Neutrophil (primary cell): ENCODE measurements around the gene PRRG4.

Source experiments
- H3K27ac ChIP-seq: fragments of 200-600 bp; sonication (generic); 2 replicates; pipeline ENCODE4 v1.5.1; 2016; ENCODE audit warnings: mild to moderate bottlenecking, moderate library complexity
- H3K27me3 ChIP-seq: fragments of 200-600 bp; sonication (generic); 2 replicates; pipeline ENCODE4 v1.6.0; 2016; ENCODE audit warnings: mild to moderate bottlenecking
- H3K36me3 ChIP-seq: fragments of 200-600 bp; sonication (generic); 2 replicates; pipeline ENCODE4 v1.5.1; 2017
- H3K4me1 ChIP-seq, 2 experiments: fragments of 200-600 bp in 1 of 2; sonication (generic) in 1 of 2; 1 replicate in 1 of 2; 2 replicates in 1 of 2; pipeline versions ENCODE4 v1.5.1 to v1.6.1; 2013 to 2016; ENCODE audit warnings: low read depth in 1 of 2, low read length in 1 of 2, mild to moderate bottlenecking in 1 of 2, moderate library complexity in 1 of 2; ENCODE audit not compliant: control insufficient read depth in 1 of 2, insufficient read depth in 1 of 2
- H3K4me3 ChIP-seq, 2 experiments: fragments of 200-600 bp in 1 of 2; sonication (generic) in 1 of 2; 1 replicate in 1 of 2; 2 replicates in 1 of 2; pipeline ENCODE4 v1.5.1; 2013 to 2016; ENCODE audit warnings: low read depth in 1 of 2, low read length in 1 of 2, mild to moderate bottlenecking in 1 of 2, moderate library complexity in 1 of 2
- H3K9me3 ChIP-seq: fragments of 200-600 bp; sonication (generic); 2 replicates; pipeline ENCODE4 v1.5.1; 2016
- TF ChIP-seq, protein P1 (sequence below): fragments of 200-600 bp; sonication (generic); IDR thresholded peaks from 2 replicates; pipeline ENCODE4 v1.5.1; 2016; ENCODE audit warnings: antibody characterized with exemption

PRRG4 gene

DNA sequence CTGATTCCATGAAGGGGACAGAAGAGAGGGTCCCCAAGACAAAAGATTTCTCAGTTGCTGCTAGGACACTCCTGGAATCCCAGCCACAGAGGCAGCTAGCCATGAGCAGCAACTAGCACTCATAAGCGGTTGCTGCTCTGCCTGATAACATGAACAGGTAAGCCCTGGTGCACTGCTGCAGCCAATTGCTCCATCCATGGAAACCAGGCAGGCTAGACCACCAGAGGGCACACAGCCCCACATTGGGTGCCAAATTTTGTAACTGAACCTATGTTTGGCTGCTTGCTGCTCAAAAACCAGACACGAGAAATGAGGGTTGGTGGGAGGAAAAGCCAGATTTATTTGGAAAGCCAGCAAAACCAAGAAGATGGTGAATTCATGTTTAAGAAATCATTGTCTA is 40.9 kb downstream of the PRRG4 start:
- TF ChIP-seq, protein P1, sequence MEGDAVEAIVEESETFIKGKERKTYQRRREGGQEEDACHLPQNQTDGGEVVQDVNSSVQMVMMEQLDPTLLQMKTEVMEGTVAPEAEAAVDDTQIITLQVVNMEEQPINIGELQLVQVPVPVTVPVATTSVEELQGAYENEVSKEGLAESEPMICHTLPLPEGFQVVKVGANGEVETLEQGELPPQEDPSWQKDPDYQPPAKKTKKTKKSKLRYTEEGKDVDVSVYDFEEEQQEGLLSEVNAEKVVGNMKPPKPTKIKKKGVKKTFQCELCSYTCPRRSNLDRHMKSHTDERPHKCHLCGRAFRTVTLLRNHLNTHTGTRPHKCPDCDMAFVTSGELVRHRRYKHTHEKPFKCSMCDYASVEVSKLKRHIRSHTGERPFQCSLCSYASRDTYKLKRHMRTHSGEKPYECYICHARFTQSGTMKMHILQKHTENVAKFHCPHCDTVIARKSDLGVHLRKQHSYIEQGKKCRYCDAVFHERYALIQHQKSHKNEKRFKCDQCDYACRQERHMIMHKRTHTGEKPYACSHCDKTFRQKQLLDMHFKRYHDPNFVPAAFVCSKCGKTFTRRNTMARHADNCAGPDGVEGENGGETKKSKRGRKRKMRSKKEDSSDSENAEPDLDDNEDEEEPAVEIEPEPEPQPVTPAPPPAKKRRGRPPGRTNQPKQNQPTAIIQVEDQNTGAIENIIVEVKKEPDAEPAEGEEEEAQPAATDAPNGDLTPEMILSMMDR: no peak

DNA sequence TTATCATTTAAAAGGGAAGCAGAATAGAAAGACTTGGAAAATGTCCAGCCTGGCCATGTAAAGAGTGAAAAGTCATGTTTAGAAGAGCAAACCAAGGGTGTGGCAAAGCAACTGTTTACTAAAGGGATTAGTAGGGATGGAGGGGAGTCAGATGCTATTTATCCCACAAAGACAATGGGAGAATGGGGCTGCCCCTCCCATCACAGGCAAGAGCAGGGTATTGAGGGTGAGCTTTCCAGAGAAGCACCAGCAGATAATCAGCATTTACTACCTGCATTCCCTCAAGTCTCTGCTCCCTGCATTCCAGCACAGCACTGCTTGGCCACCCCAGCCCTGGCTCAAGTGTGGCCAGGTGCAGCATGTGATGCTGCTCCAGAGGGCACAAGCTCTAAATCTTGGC is 44.4 kb downstream of the PRRG4 start:
- no peaks in the 10 kb centered on the region for H3K36me3 ChIP-seq
- no peaks in the 10 kb centered on the region for H3K27me3 ChIP-seq
- H3K27ac ChIP-seq: no peak overlapping the region
- H3K4me3 ChIP-seq: no peak overlapping the region
- no peaks in the 10 kb centered on the region for H3K9me3 ChIP-seq
- TF ChIP-seq, protein P1: no peak
- H3K4me1 ChIP-seq: no peaks in the 10 kb centered on the region

More for the DNA sequence above, 40.9 kb downstream of the PRRG4 start:
- Histone ChIP-seq H3K4me1 (no peaks in the 10 kb centered on the region), H3K27ac (no peak overlapping the region), H3K27me3 (no peaks in the 10 kb centered on the region), H3K36me3 (no peaks in the 10 kb centered on the region), H3K4me3 (no peak overlapping the region), H3K9me3 (no peaks in the 10 kb centered on the region)

DNA sequence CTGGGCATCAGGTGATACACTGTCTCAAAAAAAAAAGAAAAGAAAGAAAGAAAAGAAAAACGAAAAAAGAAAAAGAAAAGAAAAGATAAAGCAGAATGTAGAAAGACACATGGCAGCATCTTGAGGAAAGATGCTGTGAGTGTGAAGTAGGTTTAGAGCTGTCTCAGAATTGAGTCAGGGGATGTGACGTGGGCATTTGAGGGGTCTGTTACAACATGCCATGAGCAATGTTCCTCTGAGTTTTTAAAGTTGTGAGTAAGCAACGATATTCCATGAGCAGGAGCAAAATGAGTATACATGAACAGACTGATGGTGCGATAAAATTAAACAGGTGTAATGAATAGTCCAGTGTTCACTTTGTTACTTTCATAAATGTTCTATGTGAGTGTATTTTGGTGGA is 51.6 kb downstream of the PRRG4 start:
- no peak overlapping the region for H3K4me3 ChIP-seq
- no peak overlapping the region for H3K27ac ChIP-seq
- H3K9me3 ChIP-seq: no peaks in the 10 kb centered on the region
- no peaks in the 10 kb centered on the region for H3K27me3 ChIP-seq
- no peaks in the 10 kb centered on the region for H3K4me1 ChIP-seq
- H3K36me3 ChIP-seq: no peaks in the 10 kb centered on the region
- TF ChIP-seq, protein P1: no peak

DNA sequence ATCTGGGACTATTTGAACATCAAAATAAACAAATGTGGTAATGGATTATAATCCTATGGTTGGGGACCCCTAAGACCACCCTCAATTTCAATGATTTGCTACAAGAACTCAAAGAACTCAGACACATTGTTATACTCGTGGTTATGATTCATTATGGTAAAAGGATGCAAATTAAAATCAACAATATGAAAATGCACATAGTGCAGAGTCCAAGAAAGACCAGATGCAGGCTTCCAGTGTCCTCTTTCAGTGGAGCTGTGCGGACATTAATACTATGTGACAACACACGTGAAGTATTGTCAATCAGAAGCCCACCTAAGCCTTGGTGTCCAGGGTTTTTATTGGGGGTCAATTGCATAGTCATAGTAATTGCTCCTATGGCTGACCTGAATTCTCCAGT is 53.7 kb downstream of the PRRG4 start:
- TF ChIP-seq, protein P1: no peak
- no peaks in the 10 kb centered on the region for H3K9me3 ChIP-seq

DNA sequence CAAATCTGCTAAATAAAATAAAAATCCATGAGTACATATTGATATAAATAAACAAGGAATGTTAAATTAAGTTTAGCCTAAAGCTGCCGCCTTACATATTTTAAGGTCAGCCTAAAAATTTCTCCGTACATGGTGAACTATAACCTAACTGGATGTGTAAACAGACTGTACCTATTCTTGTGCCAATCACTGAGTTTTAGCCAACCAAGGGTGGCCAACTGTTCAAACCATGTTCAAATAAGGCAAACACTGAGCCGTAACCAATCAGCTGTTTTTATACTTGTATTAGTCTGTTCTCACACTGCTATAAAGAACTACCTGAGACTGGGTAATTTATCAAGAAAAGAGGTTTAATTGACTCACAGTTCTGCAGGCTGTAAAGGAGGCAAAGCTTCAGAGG is 54.3 kb downstream of the PRRG4 start:
- TF ChIP-seq, protein P1: no peak
- Histone ChIP-seq H3K27me3 (no peaks in the 10 kb centered on the region), H3K27ac (no peak overlapping the region), H3K4me3 (no peak overlapping the region), H3K36me3 (no peaks in the 10 kb centered on the region), H3K4me1 (no peaks in the 10 kb centered on the region), H3K9me3 (no peaks in the 10 kb centered on the region)

More for the DNA sequence above, 53.7 kb downstream of the PRRG4 start:
- Histone ChIP-seq H3K27ac (no peak overlapping the region), H3K4me1 (no peaks in the 10 kb centered on the region), H3K27me3 (no peaks in the 10 kb centered on the region), H3K36me3 (no peaks in the 10 kb centered on the region), H3K4me3 (no peak overlapping the region)
